K562 (cell line): Measurements from ENCODE around the gene TBC1D1. TPM values are rescaled to one million over a fixed set of nuclear protein-coding genes. Genes with fewer than 3 reads are reported as not detected.

Experiments
- ATAC-seq: fragments of 200-7000 bp; cut with Tn5 transposase; 3 replicates; pipeline ENCODE4 v1.9.1; 2020; ENCODE audit warnings: moderate library complexity
- BruUV-seq: library from RNA; stranded (reverse); fragments of 400-500 nt; replicated peaks from 2 replicates; lab custom pipeline; 2021; lab: Mats Ljungman, UMichigan
- CTCF ChIA-PET: fragments of 300-600 bp; formaldehyde crosslinking; extraction: SDS; loops from one replicate; lab custom pipeline; 2021; ENCODE audit warnings: low intra/inter-chr PET ratio; lab: Yijun Ruan, JAX
- POLR2A ChIA-PET: fragments of 300-600, 350-650 bp; sonication (Branson Sonifier 250); formaldehyde crosslinking; extraction: SDS; loops from one replicate; lab custom pipeline; 2021; ENCODE audit warnings: antibody characterized with exemption, inconsistent platforms; lab: Yijun Ruan, JAX
- DNase-seq, 4 experiments: peaks; one replicate each; pipeline versions ENCODE4 v3.0.0 to v3.0.0-alpha.2; 2011 to 2018; ENCODE audit warnings: low spot score in 3 of 4, mixed read lengths in 3 of 4; ENCODE audit errors: extremely low read depth in 1 of 4
- FAIRE-seq: peaks from 2 replicates; lab custom pipeline; 2011; peaks lifted over from hg19 to GRCh38; lab: Jason Lieb, UNC
- H2AFZ ChIP-seq: 2 replicates; pipeline ENCODE4 v1.6.0; 2011; ENCODE audit warnings: low read depth, low read length, control low read depth, inconsistent platforms
- H3K27ac ChIP-seq: fragments of 200-600 bp; 3 replicates; pipeline ENCODE4 v1.8.0; 2011; ENCODE audit warnings: low read depth, mild to moderate bottlenecking, control low read depth, inconsistent platforms, low read length, moderate library complexity, mixed read lengths; ENCODE audit errors: extremely low read depth
- H3K27me3 ChIP-seq, 2 experiments: fragments of 300-600 bp in 1 of 2; 2 replicates in 1 of 2; 3 replicates in 1 of 2; pipeline versions ENCODE4 v1.6.0 to v1.8.0; 2011; ENCODE audit warnings: inconsistent platforms in 2 of 2, low read length in 2 of 2, mild to moderate bottlenecking in 1 of 2, mixed read lengths in 1 of 2, moderate library complexity in 1 of 2; ENCODE audit not compliant: control insufficient read depth in 2 of 2, insufficient read depth in 2 of 2
- H3K36me3 ChIP-seq: fragments of 300-600 bp; 3 replicates; pipeline ENCODE4 v1.8.0; 2011; ENCODE audit warnings: mild to moderate bottlenecking, low read length, inconsistent platforms; ENCODE audit not compliant: control insufficient read depth, insufficient read depth
- H3K4me1 ChIP-seq, 2 experiments: fragments of 200-600 bp in 1 of 2; replicated peaks in 1 of 2; 2 replicates in 1 of 2; 3 replicates in 1 of 2; pipeline versions ENCODE4 v1.5.1 to v1.8.0; 2011; ENCODE audit warnings: inconsistent platforms in 2 of 2, low read length in 2 of 2, mild to moderate bottlenecking in 1 of 2, mixed read lengths in 1 of 2, moderate library complexity in 1 of 2; ENCODE audit not compliant: control insufficient read depth in 2 of 2, insufficient read depth in 2 of 2
- H3K4me2 ChIP-seq: 2 replicates; pipeline ENCODE4 v1.6.1; 2011; ENCODE audit warnings: low read length, control low read depth, inconsistent platforms, mixed read lengths; ENCODE audit not compliant: insufficient read depth
- H3K4me3 ChIP-seq: fragments of 200-600 bp; sonication (generic), shearing (Covaris generic); 2 replicates; pipeline ENCODE4 v1.5.1; 2016; ENCODE audit warnings: control low read depth, inconsistent platforms
- H3K79me2 ChIP-seq: fragments of 200-600 bp; 3 replicates; pipeline ENCODE4 v1.8.0; 2011; ENCODE audit warnings: low read length, inconsistent platforms; ENCODE audit not compliant: control insufficient read depth, insufficient read depth
- H3K9ac ChIP-seq, 2 experiments: 2 replicates each; pipeline versions ENCODE4 v1.6.0 to v1.6.1; 2011; ENCODE audit warnings: low read depth in 2 of 2, low read length in 2 of 2, control low read depth in 1 of 2, inconsistent platforms in 1 of 2, mild to moderate bottlenecking in 1 of 2, mixed read lengths in 1 of 2; ENCODE audit not compliant: insufficient read depth in 1 of 2
- H3K9me1 ChIP-seq: one replicate; pipeline ENCODE4 v1.6.0; 2011; ENCODE audit warnings: inconsistent platforms, mild to moderate bottlenecking, low read length, moderate library complexity; ENCODE audit not compliant: control insufficient read depth, insufficient read depth
- H3K9me3 ChIP-seq: replicated peaks from 2 replicates; pipeline ENCODE4 v1.5.1; 2011; ENCODE audit warnings: low read depth, low read length, inconsistent platforms; ENCODE audit not compliant: control insufficient read depth, insufficient read depth
- H4K20me1 ChIP-seq: replicated peaks from 2 replicates; pipeline ENCODE4 v1.6.1; 2011; ENCODE audit warnings: low read length, inconsistent platforms, mixed read lengths; ENCODE audit not compliant: control insufficient read depth, insufficient read depth
- CHD1 ChIP-seq: fragments of 200-600 bp; sonication (generic); IDR thresholded peaks from one replicate; pipeline ENCODE4 v1.6.1; 2012; ENCODE audit warnings: mild to moderate bottlenecking, moderate library complexity, low read length, inconsistent platforms
- ZNF668 ChIP-seq: fragments of 250-450 bp; sonication (Bioruptor Pico); IDR thresholded peaks from 2 replicates; pipeline ENCODE4 v1.8.0; 2022; ENCODE audit warnings: mild to moderate bottlenecking, inconsistent platforms
- WGBS: fragments of 100-300 bp; shearing (Covaris generic); methylation state at CpG from one replicate; pipeline ENCODE4 v1.1.6; 2016; ENCODE audit warnings: low coverage, mixed read lengths; ENCODE audit not compliant: insufficient coverage; ENCODE audit errors: missing lambda C conversion rate; 5-methylcytosine and 5-hydroxymethylcytosine counted together
- in situ Hi-C: fragments of 300-500 bp; cut with MboI; formaldehyde crosslinking; loops from 4 replicates; pipeline ENCODE4 v1.15.0; 2018; ENCODE audit warnings: inconsistent platforms, mixed read lengths
- intact Hi-C: fragments of 100-400 bp; cut with micrococcal nuclease; formaldehyde crosslinking; loops from 2 replicates; pipeline ENCODE4 v1.14.2; 2022
- polyA plus RNA-seq, 8 experiments: library from polyadenylated mRNA; depleted of rRNA in 4 of 8; stranded (reverse) in 5 of 8; unstranded in 3 of 8; fragments of >200 nt; fragmentation: Nextera tagmentation in 2 of 8; fragmentation: Illumina TruSeq in 1 of 8; extraction: Ambion mirVana in 2 of 8; extraction: Trizol in 1 of 8; gene quantifications; 2 replicates each; pipeline versions ENCODE4 v1.2.1 to v1.2.3, GENCODE V29; 2011 to 2014; ENCODE audit warnings: inconsistent platforms in 1 of 8, missing spikeins in 1 of 8
- total RNA-seq, 7 experiments: library from RNA; depleted of rRNA in 6 of 7; stranded (reverse); fragments of >200 nt in 6 of 7; fragmentation: Illumina TruSeq in 2 of 7; extraction: Trizol in 2 of 7; gene quantifications; 2 replicates each; pipeline versions ENCODE4 v1.2.1 to v1.2.3, GENCODE V29; 2011 to 2021; ENCODE audit warnings: low replicate concordance in 1 of 7
- TF ChIP-seq, protein P1 (sequence below): sonication (generic); IDR thresholded peaks from 2 replicates; pipeline ENCODE4 v1.6.1; 2016

The TBC1D1 gene
- total and polyA plus RNA-seq, 9 of the 15 experiments (the other 6 are each of a cell fraction or from before 2014, with no cell fraction given), result 0.59 to 14.2 (median 8.8) TPM

DNA sequence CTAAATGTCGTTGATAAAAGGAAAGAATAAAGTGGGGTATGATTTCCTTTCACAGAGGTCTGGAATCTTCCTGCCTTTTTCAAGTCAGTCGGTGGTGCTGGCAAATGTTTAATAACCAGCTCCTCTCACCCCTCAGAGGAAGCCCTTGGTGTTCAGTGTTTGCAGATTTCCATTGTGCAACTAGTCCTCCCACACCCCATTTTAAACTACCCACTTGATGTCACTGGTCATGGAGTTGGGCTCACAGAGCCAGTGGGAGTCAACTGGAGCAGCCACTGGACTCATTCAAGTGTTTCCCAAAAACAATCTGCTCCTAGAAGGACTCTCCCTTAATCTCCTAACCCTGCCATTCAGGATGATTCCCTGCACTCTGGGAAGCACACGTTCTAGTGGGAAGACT, 218.5 kb downstream of the TBC1D1 start:
- Histone ChIP-seq H3K79me2 (no peaks in the 10 kb centered on the region), H3K4me2 (no peak overlapping the region), H4K20me1 (0 out of 2 replicates have a peak, but pooled peaks cover 7% of the 10 kb centered on the region), H3K9me3 (no peaks in the 10 kb centered on the region), H3K27ac (no peak overlapping the region), H3K4me3 (no peak overlapping the region), H3K9ac (no peak overlapping the region), H2AFZ (no peak overlapping the region), H3K4me1 (0 out of 5 replicates have a peak, but pooled peaks cover 0 to 3% of the 10 kb centered on the region in 2 experiments), H3K36me3 (no peaks in the 10 kb centered on the region), H3K27me3 (peaks cover 5 to 46% of the 10 kb centered on the region in 2 experiments; a peak in 3 of 5 replicates), H3K9me1 (no peaks in the 10 kb centered on the region)
- DNase-seq, result no peak
- CTCF ChIA-PET, result no interaction called here
- in situ Hi-C loops, result no loop called here
- intact Hi-C loops, result no loop called here
- TF ChIP-seq, protein P1, sequence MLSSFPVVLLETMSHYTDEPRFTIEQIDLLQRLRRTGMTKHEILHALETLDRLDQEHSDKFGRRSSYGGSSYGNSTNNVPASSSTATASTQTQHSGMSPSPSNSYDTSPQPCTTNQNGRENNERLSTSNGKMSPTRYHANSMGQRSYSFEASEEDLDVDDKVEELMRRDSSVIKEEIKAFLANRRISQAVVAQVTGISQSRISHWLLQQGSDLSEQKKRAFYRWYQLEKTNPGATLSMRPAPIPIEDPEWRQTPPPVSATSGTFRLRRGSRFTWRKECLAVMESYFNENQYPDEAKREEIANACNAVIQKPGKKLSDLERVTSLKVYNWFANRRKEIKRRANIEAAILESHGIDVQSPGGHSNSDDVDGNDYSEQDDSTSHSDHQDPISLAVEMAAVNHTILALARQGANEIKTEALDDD, result 0 out of 2 replicates have a peak, but pooled peaks have one; percentile 20
- no peak for TF ChIP-seq CHD1
- no TSS peak for BruUV-seq
- POLR2A ChIA-PET, result no interaction called here
- whole genome bisulfite sequencing, result 0% methylated on average over 3 of the region's 3 CpGs
- FAIRE-seq, result no peak
- ATAC-seq, result no peak

DNA sequence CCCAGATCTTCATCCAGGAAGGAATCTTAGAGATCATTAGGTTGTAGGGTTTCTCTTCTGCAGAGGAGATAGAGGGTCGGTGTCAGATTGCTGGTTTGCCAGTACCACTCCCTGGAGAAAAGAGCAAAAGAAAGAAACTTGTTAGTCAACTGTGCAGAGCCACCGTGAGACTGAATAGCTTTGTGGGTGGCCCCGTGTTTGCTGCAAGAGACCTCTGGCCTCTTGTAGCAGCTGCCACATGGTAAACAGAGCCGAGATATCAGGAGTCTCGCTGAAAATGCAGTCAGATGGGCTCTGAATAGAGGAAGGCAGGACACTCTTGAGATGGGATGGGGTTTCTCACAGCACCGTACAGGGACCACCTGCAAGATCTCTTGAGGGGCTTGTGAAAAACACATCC, 219.0 kb downstream of the TBC1D1 start:
- FAIRE-seq (no peak), DNase-seq (no peak), ATAC-seq (no peak)
- peaks cover 5 to 43% of the 10 kb centered on the region in 2 experiments; a peak in 3 of 5 replicates for H3K27me3 ChIP-seq
- ChIA-PET POLR2A (no interaction called here), CTCF (no interaction called here)
- TF ChIP-seq ZNF668 (CRISPR knock-in tag), result no peak
- H3K9me1 ChIP-seq, result no peaks in the 10 kb centered on the region
- H3K4me2 ChIP-seq, result no peak overlapping the region
- 0 out of 5 replicates have a peak, but pooled peaks cover 0 to 3% of the 10 kb centered on the region in 2 experiments for H3K4me1 ChIP-seq
- H2AFZ ChIP-seq, result no peak overlapping the region
- H3K9me3 ChIP-seq, result no peaks in the 10 kb centered on the region
- H4K20me1 ChIP-seq, result 0 out of 2 replicates have a peak, but pooled peaks cover 7% of the 10 kb centered on the region
- H3K27ac ChIP-seq, result no peak overlapping the region
- no peaks in the 10 kb centered on the region for H3K79me2 ChIP-seq
- intact Hi-C loops (no loop called here), in situ Hi-C loops (no loop called here)
- H3K4me3 ChIP-seq, result no peak overlapping the region
- 3% methylated on average over 6 of the region's 6 CpGs for WGBS
- no peaks in the 10 kb centered on the region for H3K36me3 ChIP-seq
- no peak overlapping the region for H3K9ac ChIP-seq
- no TSS peak for BruUV-seq
